Measurements from ENCODE around the gene ZFPL1. TPM values are rescaled to one million over a fixed set of nuclear protein-coding genes. Genes with fewer than 3 reads are reported as not detected.

Gene ZFPL1
- total RNA-seq, 1 donor from 2014 or later, result 33.9 TPM

DNA sequence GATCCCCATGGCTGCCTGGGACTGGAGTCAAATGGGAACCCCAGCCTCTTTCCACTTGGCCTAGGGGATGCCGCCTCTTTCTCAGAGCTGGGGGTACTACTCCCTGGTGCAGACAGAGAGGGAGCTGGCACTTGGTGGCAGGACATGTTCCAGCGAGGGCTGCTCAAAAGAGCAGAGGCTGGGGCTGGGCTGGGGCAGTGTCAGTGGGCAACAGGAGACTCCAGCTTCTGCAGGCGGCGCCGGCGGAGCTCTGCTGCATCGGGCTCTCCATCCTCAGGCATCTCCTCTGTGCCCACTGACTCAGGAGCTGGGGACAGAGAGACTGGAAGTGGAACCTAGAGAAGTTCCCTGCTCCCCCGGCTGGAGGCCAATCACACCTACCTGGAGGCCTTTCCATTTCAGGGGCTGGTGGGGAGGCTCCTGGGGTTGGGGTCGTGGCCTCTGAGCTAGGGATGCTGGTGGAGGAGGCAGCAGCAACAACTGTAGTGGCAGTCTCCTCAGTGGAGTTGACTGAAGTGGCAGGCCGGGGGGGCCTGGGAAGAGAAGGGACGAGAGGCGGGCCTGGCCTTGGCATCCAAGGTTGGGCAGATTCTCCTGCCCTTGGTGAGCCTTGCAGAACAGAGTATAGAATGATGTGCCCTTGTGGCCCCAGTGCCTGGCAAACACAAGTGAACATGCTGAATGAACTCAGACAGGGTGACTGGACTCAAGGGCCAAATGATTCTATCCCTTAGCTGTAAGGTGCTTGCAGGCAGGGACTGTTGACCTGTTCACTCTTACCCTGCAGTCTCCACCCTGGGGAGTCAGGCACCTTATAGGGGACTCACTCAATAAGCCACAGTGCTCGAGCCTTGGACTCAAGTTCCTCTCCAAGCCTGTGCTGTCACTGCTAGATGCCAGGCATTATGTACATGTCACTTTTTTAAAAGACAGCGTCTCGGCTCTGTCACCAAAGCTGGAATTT lies 44.4 kb downstream of the ZFPL1 start:
- peaks cover 1% of the 10 kb centered on the region for H3K9me3 Mint-ChIP-seq (ENCODE audit: unreplicated experiment)
- TF ChIP-seq, protein P1, sequence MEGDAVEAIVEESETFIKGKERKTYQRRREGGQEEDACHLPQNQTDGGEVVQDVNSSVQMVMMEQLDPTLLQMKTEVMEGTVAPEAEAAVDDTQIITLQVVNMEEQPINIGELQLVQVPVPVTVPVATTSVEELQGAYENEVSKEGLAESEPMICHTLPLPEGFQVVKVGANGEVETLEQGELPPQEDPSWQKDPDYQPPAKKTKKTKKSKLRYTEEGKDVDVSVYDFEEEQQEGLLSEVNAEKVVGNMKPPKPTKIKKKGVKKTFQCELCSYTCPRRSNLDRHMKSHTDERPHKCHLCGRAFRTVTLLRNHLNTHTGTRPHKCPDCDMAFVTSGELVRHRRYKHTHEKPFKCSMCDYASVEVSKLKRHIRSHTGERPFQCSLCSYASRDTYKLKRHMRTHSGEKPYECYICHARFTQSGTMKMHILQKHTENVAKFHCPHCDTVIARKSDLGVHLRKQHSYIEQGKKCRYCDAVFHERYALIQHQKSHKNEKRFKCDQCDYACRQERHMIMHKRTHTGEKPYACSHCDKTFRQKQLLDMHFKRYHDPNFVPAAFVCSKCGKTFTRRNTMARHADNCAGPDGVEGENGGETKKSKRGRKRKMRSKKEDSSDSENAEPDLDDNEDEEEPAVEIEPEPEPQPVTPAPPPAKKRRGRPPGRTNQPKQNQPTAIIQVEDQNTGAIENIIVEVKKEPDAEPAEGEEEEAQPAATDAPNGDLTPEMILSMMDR (IDR thresholded peaks at IDR 0.05; ENCODE audit: partially characterized antibody, unreplicated experiment), result no peak
- no peak overlapping the region for H3K27ac Mint-ChIP-seq (ENCODE audit: unreplicated experiment)
- no peaks in the 10 kb centered on the region for H3K36me3 Mint-ChIP-seq (ENCODE audit: unreplicated experiment)
- peaks cover 8% of the 10 kb centered on the region for H3K4me1 Mint-ChIP-seq (ENCODE audit: low read depth, unreplicated experiment)
- no peak for DNase-seq
- no peak overlapping the region for H3K4me3 Mint-ChIP-seq (ENCODE audit: unreplicated experiment)
- H3K27me3 Mint-ChIP-seq (ENCODE audit: unreplicated experiment), result peaks cover 4% of the 10 kb centered on the region

DNA sequence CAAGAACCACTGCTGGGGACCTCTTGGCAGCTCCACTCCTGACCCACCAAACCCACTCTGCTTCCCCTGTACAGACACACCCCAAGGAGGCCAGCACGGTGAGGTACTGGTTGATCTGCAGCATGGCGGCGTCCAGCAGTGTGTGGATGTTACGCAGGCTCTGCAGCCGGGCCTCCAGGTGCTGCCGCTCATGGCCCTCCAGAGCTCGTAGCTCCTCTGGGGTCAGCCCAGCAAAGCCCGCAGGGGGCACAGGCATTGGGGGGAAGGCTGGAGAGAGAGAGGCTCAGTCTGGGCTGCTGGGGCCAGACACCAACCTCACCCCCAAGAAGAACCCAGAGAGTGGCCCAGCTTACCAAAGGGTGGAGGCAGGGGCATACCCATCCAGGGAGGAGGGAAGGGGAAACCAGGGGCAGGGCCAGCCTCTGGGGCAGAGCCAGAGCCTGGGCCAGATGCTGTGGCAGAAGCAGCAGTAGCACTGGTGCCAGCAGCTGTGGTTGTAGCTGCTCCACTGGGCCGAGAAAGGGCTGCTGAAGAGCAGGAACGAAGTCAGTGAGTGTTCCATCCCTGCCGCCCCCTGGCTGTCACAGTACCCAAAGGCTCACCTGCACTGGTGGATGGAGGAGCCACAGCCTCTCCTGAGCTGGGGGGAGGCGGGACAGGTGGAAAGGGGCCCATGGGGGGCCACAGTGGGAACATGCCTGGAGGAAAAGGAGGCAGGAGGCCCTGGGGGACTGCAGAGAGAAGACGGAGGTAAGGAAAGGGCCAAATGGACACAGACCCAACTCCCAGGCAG lies 45.8 kb downstream of the ZFPL1 start:
- Mint-ChIP-seq H3K36me3 (ENCODE audit: unreplicated experiment) (no peaks in the 10 kb centered on the region), H3K4me3 (ENCODE audit: unreplicated experiment) (no peak overlapping the region), H3K9me3 (ENCODE audit: unreplicated experiment) (peaks cover 9% of the 10 kb centered on the region), H3K4me1 (ENCODE audit: low read depth, unreplicated experiment) (peaks cover 8% of the 10 kb centered on the region), H3K27me3 (ENCODE audit: unreplicated experiment) (peaks cover 8% of the 10 kb centered on the region), H3K27ac (ENCODE audit: unreplicated experiment) (no peak overlapping the region)
- TF ChIP-seq, protein P1 (IDR thresholded peaks at IDR 0.05; ENCODE audit: partially characterized antibody, unreplicated experiment), result no peak
- no peak for DNase-seq

DNA sequence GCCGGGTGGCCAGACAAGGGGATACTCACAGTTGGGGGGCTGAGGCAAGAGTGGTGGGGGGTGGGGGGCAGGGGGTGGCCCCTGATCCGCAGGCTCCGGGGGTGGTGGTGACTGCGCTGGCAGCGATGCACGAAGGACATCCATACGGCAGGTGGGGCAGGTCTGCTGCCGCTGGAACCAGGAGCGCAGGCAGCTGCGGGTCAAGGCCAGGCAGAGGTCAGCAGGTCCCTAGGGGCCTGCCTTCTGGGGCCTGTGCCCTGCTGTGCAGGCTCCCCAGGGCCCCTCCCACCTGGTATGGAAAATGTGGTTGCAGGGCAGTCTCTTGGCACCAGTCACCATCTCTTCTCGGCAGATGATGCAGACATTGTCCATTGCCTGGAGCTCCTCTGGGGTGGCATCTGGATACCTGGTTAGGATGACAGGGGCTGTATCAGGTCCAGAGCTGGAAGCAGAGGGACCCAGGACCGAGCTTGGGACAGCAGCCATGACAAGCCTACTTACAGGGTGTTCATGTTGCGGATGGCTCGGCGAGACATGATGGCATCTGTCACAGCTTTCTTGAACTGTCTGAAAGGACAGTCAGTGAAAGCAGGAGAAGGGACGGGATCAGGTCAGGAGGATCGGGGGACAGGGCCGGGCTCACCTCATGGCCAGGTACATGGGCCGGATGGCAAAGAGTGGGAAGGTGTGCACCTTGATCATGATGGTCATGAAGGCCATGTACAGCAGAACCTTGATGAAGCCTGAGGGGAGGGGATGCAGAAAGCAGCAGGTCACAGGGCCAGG lies 46.8 kb downstream of the ZFPL1 start:
- TF ChIP-seq, protein P1 (IDR thresholded peaks at IDR 0.05; ENCODE audit: partially characterized antibody, unreplicated experiment), result no peak
- Mint-ChIP-seq H3K36me3 (ENCODE audit: unreplicated experiment) (no peaks in the 10 kb centered on the region), H3K4me3 (ENCODE audit: unreplicated experiment) (peak overlapping the region; percentile 25), H3K27me3 (ENCODE audit: unreplicated experiment) (peaks cover 8% of the 10 kb centered on the region), H3K27ac (ENCODE audit: unreplicated experiment) (peak overlapping the region; percentile 68), H3K4me1 (ENCODE audit: low read depth, unreplicated experiment) (peaks cover 11% of the 10 kb centered on the region), H3K9me3 (ENCODE audit: unreplicated experiment) (peaks cover 9% of the 10 kb centered on the region)
- no peak for DNase-seq

DNA sequence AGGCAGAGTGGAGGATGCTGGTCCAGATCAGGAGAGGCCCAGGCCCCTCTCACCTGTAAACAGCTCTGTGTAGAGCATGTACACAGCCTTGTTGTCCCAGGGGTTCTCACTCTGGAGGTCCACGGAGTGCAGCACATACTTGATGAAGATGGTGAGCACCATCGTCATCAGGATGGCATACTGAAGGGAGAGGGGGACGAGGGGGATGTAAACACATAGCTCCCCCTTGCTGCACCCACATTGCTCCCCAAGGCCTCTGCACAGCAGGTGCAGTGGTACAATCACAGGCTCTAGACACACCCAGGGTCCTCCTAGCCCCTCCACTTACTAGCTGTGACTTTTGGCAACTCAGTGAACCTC lies 47.4 kb downstream of the ZFPL1 start:
- Mint-ChIP-seq H3K4me3 (ENCODE audit: unreplicated experiment) (peak overlapping the region; percentile 25), H3K36me3 (ENCODE audit: unreplicated experiment) (no peaks in the 10 kb centered on the region), H3K27me3 (ENCODE audit: unreplicated experiment) (peaks cover 6% of the 10 kb centered on the region), H3K27ac (ENCODE audit: unreplicated experiment) (peak overlapping the region; percentile 68), H3K4me1 (ENCODE audit: low read depth, unreplicated experiment) (peaks cover 16% of the 10 kb centered on the region), H3K9me3 (ENCODE audit: unreplicated experiment) (peaks cover 9% of the 10 kb centered on the region)
- no peak for DNase-seq
- TF ChIP-seq, protein P1 (IDR thresholded peaks at IDR 0.05; ENCODE audit: partially characterized antibody, unreplicated experiment), result no peak

Measured in glutamatergic neuron (in vitro differentiated cells).